GM18861 (cell line): ENCODE measurements around the gene P2RX5.

Source experiments
- ATAC-seq: cut with Tn5 transposase; IDR thresholded peaks from one replicate; pipeline ENCODE4 v1.9.1; 2021; ENCODE audit not compliant: unreplicated experiment

P2RX5 gene

DNA sequence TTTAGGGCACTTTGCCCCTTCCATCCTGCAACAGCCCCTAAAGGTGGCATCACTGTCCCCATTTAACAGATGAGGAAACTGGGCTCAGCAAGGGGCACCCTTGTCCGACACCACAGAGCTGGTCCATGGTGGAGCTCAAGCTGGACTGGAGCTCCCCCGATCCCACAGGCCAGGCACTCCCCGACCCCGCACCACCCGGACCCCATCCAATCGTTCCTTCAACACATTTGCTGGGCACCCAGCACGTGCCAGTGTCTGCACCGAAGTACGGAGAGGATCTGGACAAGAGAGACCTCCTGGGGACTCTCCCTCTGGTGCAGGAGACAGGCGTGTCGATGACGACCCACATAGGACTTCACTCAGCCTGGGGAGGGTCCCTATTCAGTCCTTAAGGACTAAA is 13.9 kb downstream of the P2RX5 start:
- ATAC-seq, result no peak

DNA sequence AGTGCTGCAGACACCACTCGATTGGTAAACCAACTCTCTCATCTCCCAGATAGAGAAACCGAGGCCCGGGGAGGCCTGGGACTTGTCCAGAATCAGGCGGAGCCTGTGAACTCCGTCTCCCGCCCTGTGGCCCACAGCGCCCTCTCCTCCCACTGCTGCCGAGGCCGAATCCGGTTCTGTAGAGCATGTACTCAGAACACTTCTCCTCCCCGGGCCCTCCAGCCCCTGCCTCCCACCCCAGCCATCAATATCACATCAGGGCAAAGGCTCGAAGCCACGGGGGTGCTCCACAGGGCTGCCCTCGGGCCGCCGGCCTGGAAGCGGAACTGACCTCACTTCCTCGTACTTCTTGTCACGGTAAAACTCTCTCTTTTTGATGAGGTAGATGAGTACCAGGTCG is 14.4 kb downstream of the P2RX5 start:
- no peak for ATAC-seq

DNA sequence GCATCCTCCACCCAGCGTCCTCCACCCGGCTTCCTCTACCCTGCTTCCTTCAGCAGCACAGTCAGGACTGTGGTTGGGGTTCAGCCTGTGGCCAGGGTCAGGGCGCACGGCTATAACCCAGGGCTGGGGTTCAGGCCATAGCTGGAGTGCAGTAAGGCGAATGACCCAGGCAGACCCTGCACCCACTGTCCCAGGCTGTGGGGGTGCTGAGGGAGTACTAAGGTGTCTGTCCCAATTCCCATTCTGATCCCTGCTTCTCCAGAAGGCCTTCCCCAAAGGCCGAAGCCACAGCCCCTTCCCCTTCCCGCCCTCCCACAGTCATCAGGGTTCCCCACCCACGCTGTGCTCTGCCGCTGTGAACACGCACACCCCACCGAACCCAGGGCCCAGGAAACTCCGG is 14.9 kb downstream of the P2RX5 start:
- no peak for ATAC-seq

DNA sequence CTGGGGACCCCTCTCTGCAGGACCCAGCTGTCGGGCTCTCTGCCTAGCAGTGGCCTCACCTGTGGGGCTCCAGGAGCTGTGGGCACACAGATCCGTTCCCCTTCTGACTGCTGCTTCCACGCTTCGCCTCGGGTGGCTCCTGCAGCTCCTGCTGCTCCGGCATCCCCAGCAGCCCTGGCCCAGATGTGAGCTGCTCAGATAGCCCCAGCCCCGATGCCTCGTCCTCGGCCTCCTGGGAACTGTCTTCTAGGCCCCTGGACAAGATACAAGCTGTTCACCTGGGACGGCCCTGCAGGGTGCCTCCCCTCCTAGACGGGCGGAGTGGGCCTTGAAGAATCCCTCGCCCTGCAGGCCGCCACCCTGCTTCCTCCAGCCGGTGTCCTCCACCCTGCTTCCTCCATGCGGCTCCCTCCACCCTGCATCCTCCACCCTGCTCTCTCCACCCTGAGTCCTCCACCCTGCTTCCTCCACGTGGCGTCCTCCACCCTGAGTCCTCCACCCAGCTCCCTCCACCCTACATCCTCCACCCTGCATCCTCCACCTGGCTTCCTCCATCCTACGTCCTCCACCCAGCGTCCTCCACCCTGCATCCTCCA is 16.3 kb downstream of the P2RX5 start:
- ATAC-seq, result no peak

DNA sequence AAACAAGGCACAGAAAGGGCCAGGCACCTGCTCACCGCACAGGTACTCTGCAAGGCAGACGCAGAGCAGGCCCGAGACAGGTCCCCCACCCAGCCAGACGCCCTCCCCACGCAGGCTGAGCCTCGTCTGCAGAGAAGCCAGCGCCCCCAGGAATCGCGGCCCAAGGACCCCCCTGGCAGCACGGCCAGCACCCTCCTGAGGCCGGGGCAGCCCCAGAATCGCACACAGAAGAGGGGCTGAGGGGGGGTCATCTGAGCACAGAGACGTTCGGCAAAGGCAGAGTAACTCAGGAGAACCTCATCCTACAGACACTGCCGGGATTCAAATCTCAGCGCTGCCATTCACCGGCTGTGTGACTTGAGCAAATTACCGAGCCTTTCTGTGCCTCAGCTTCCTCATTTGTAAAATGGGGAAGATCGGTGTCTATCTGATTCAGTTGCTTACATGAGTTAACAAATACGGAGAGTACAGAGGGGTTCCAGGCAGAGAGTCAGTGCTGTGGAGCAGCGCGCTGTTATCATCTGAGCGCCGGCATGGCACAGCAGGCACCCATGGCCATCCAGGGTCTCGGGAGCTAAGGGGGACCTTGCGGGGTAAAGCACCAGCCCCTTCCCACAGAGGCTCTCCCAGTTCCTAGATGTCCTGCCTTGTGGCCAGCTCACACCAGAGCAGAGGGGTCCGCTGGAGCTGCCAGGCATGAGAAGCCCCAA is 17.0 kb downstream of the P2RX5 start:
- ATAC-seq, result no peak

DNA sequence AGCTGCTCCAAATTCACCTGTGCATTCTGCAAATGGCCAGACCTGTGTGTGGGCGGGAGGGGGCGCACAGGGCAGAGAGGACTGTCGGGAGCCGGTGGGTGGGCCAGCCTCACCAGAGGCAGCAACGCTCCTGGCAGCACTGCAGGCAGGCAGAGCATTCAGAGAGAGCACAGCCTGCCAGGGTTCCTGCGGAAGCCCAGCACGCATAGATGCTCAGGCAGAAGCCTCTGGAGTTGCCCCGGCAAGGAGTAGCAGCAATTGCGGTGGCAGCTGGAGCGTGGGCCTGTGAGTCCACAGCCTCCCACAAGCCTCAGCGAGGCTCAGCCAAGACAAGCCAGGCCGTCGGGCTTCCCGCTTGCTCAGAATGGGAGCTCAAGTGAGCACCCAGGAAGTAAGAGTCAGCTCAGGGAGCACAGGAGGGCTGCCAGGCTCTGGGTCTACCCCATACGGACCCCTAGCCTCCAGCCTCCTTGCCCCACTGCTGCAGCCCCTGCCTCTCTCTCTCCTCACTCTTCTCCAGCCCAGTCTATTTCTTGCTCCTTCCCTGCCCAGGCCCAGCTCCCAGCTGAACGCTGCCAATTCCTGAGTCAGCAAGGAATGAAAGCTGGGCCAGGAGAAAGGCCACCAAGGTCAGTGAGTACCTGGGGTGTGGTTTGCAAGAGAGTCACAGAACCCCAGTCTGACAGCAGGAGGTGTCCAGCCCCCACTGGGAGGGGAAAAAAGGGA is 17.7 kb downstream of the P2RX5 start:
- no peak for ATAC-seq

DNA sequence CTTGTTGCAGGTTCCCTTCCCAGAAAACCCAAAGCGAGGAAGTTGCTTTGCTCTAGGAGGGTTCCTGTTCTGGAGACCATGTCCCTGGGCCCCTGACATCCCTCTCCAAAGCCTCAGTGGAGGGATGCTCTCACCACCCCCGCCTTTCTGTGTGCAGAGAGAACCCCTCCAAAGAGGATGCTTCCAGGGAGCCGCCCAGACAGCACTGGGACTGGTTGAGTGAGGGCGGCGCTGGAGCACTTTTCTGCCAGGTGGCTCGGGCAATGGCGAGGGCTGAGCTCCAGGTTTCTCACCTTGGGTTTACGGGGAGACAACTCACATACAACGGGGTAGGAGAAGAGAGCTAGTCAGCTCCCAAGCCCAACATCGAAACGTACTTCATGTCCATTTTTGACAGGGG is 20.1 kb downstream of the P2RX5 start:
- ATAC-seq, result no peak

DNA sequence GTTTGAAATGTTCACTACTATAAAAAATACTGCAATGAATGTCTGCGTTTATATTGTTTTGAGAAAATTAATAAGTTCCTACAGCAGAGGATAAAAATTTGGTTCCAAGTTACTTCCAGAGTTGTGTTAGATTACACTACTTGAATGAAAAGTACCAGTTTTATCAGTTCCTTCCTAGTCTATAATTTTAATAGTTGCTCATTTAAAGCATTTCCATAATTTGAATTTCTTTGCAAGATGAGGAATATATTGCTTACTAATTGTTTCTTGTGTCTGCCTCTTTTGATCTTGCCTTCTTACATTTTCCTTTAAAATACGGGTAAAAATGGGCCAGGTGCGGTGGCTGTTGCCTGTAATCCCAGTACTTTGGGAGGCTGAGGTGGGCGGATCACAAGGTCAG is 23.4 kb downstream of the P2RX5 start:
- no peak for ATAC-seq

DNA sequence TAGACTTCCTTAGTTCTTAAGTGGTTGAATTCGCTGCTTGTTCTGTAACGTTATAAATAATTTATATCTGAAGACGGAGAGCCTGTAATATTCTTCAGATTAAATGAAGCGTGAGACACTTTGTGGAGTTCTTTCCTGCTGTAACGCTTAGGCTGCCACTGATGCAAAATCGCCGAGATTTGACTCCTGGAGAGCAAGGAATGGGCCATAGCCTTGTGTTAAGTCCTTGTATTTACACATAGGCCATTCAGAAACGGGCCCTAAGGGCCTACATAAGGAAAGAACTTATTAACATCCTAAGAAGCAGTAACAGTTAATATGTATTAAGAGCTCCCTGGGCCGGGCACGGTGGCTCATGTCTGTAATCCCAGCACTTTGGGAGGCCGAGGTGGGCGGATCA is 26.4 kb downstream of the P2RX5 start:
- no peak for ATAC-seq

DNA sequence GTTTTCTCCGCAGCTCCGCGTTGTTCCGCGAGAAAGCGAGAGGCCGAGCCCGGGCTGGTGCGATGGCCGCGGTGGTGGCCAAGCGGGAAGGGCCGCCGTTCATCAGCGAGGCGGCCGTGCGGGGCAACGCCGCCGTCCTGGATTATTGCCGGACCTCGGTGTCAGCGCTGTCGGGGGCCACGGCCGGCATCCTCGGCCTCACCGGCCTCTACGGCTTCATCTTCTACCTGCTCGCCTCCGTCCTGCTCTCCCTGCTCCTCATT is 26.9 kb downstream of the P2RX5 start:
- no peak for ATAC-seq

DNA sequence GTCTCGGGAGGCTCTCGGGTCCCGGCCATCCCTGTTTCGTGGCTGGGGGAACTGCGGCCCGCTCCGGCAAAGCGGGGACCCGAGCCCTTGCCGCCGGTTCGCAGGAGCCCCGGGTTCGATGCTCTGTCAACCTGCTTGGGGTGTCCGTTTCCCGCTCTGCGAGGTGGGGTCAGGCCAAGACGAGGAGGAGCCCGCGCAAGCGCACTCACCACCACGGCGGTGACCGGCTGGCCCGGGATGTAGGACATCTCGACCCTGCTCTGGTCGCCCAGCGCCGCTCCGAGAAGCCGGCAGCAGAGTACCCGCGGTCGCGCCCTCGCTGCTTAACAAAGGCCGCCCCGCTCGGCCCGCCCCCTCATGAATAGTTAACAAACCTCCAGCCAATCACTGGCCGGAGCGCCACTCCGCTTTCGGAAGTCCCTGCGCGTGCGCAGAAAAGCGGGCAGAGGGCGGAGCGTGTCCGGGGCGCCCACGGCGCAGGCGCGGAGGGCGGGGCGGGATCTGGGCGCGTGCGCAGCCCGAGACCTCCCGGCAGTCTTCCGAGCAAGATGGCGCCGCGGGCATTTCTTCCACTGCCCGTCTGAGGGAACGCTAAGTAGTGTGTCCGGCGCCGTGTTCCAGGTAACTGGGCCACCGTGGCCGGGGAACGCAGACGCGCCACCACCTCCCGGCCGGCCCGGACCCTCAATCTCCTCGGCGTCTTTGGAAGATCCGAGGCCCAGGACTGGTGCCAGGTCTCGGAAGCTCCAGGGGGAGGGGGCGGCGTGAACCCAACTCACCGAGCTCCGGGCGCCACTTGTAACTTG is 27.5 kb downstream of the P2RX5 start, which contains the start of the genes EMC6 and TAX1BP3:
Gene EMC6, plus strand, starts transcription at position 534 of the 806 bp plus-strand sequence. CDS start 335 bp downstream, outside the sequence.
Gene TAX1BP3, minus strand, starts transcription at position 300 of the 806 bp plus-strand sequence. Its CDS starts 52 bp downstream, at position 248.
- peak; percentile 84 for ATAC-seq

DNA sequence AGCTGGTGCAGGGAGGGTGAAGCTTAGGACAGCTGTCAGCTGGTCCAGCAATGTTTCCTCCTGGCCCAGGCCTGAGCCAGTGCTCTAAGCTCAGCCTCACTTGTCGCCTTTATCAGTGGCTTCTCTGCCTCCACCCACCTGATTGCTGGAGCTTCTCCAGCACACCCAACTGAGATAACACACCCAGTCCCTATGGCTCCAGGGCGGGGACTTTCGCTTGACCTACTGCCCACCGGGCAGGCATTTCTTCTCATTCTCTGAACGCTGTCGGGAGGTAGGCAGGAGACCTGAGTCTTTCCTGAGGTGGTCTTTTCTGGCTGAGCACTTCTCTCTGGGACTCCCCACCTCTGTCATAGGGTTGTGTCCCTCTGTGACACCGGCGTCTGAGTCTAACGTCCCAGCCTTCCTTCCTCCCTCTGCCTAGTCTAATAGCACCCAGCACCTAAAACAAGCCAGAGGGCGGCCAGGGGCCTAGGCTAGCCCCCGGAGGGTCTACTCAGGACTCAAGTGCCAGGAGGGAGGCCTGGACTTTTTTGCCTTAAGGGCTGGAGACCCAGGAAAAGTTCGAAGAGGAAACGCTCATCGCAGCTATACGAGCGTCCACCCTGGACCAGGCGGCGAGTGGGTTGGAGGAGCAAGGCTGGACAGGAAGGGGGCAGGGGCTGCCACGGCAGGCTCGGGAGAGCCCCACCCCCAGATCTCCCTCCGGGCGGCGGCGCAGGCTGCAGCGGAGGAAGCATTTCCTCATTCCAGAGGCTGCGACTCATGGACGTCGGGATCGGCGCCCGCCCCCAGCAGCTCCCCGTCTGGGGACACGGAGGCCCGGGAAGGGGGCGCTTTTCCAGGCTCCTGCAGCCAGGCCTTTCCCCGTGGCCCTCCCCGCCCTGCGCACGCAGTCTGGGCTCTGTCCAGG is 28.3 kb downstream of the P2RX5 start:
- no peak for ATAC-seq

DNA sequence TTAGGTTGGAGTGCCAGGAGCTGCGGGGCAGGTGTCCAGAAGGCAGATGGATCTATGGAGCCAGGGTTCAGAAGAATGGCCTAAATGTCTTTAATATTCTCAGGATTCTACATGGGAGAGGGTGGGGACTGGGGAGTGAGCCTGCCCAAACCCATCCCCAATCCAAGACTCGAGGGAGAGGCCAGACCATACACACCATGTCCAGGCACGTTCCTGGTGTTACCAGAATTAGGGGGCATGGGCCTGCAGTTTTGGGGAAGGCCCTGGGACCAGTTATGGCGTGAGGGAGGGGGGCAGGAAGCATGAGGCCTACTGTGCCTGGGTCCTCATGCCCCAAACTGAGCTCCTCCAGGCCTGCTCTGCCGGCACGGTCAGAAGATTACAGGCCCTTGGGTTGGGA is 29.4 kb downstream of the P2RX5 start:
- ATAC-seq, result no peak

DNA sequence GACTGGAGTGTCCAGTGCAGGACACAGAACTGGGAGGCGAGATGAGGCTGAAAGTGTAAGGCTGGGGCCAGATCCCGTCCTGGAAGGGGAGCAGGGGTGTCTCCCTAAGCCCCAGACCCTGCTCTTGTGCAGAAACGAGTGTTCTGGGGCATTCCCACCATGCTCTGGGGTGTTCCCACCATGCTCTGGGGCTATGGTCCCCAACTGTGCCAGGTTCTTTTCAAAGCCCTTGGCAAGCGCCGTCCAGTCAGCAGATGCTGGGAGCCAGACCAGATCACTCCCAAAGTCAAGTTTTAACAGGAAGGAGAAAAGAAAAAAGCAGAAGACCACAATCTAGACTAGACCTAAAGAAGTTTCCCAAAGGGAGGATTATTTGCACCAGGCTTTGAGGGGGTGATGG is 30.1 kb downstream of the P2RX5 start:
- no peak for ATAC-seq

DNA sequence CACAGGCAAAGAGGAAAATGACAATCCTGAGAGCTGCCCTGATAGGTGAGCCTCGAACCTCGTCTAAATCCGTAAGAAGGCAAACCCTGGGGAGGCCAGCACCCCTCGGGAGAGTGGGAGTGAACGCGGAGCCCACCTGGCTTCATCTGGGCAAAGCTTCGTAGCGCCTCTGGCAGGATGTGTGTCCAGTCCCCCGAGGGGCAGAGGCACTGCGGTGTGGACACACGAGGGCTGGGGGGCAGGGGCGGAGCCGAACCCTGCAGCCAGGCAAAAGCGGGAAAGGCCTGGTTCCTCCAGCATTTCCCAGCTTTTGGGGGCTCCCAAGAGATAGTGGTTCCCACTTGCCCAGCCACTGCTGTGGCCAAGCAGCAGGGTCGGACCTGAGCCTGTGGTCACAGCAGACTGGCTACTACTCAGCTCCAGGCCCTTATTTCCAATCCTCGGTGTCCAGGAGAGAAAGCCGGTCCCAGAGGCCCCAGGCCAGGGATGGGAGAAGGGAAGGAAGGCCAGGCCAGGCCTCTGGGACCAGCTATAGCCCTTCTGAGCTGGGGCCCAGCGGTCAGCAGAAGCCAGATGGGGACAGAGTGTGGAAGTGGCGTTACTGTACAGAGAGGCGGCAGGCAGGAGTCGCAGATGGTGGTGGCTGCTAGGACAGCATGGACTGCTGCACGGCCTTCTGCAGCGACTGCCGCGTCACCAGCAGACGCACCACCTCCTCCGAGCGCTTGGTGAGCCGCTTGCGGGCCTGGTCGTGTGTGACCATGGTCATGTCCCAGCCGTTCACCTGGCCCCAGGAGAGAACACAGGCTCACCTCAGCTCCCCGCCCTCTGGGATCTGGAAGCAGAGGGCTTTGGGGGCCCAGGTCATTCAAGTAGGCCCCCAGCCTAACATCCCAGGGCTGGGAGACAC is 32.6 kb downstream of the P2RX5 start:
- no peak for ATAC-seq

DNA sequence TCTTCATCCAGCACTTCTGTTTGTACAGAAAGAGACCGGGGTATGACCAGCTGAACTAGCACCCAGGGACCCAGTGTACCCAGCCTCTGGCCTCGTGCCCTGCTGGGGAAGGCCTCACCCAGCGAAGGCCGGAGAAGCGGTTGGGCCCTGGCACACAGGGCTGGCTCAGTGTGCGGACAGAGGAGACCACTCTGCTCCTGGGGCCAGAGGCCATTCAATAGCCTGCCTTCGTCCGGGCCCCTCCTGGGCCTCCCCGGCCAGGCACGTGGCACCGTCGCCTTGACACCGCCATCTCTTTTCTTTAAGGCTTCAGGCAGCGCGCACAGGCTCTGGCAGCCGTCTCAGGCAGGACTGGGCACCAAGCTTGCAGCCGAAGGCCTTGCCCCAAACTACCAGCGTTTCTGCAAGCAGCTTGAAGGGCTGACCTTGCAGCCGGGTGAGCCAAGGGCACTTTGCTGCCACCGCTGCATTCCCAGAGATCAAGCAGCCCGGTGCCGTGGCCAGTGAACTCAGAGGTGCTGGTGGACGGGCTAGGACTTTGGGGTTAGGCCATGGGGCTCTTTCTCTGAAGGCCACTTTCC is 35.6 kb downstream of the P2RX5 start:
- ATAC-seq, result no peak

DNA sequence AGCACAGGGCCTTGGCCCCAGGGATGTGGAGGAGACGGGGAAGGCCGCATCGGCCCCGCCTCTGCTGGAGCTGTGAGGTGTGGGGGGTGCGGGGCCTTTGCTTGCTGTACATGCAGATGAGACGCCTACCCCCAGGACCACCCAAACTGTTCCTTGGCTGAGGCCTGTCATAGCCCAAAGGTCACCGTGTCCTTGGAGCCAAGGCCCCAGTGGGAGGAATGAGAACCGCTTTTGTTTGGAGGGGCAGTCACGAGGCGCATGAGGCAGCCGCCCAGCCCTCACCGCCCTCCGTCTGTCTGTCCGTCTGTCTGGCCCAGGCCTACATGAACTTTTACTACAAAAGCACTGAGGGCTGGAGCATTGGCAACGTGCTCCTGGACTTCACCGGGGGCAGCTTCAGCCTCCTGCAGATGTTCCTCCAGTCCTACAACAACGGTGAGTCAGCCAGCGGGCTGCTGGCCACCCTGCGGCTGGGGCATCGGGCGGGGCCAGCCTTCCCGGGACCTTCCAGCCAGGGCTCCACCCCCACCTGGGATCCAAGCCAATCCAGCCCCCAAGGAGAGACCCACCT is 36.3 kb downstream of the P2RX5 start:
- no peak for ATAC-seq

DNA sequence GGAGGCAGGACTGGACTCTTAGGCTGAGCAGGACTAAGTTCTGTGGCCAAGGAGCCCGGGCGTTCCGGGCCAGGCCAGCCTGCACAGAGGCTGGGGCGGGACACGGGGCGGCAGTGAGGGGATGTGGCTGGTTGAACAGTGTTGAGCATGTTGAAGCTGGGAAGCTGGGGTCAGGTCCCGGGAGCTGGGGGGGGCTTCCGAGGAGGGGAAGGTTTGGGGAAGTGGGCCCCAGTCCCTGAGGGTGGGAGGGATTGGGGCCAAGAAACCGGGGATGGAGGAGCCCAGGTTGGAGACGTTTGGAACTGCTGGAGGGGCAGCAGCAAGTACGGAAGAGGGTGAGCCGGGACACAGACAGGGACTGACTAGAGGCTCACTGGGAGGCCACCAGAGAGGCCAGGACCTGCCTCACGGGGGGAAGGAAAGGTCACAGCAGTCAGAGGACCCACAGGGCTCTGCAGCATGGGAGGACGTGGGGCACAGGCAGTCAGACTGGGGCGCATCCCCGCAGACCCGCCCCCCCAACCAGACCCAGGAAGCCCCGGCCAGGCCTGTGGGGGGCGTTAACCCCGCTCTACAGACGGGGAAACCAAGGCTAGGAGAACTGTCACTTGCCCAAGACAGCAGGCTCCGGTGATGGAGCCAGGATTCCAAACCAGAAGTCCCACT is 37.0 kb downstream of the P2RX5 start:
- ATAC-seq, result no peak
